ENCODE measurements around the gene CAMK2N1. TPM values are rescaled to one million over a fixed set of nuclear protein-coding genes. Genes with fewer than 3 reads are reported as not detected.
"Not testable (repeated sequence)": the region's sequence is repeated elsewhere in the genome, so short reads cannot be mapped to it uniquely, and the experiment has no call there.

The CAMK2N1 gene
- polyA plus RNA-seq, 1 donor (not counting 4 experiments of a cell fraction or from before 2014, with no cell fraction given): 46.0 TPM

DNA sequence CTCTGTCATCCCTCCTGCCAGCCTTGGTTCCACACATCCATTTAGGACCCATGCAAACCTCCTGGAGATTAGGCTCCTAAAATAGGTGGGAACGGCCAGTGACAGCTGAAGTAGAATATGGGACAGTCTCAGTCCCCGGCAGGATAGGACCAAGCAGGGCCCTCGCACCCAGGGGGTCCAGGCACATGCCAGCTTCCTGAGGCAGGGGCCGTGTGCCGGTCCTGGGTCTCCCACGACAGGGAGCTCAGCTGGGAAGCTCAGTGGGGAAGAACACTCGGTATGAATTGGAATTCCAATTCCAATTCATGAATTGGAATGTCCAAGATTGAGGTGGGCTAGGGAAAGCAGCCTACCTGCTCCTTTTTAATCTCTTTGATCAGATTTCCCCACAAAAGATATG is 12.1 kb upstream of the CAMK2N1 start:
- no peak overlapping the region for H3K4me2 ChIP-seq (ENCODE audit: control insufficient read depth, extremely low read depth, insufficient read depth, low read depth, low read length)
- no peak overlapping the region for H2AFZ ChIP-seq (ENCODE audit: control insufficient read depth, low read length)
- peaks cover 2% of the 10 kb centered on the region for H3K79me2 ChIP-seq (ENCODE audit: control insufficient read depth, insufficient read depth, low read length)
- TF ChIP-seq, protein P1, sequence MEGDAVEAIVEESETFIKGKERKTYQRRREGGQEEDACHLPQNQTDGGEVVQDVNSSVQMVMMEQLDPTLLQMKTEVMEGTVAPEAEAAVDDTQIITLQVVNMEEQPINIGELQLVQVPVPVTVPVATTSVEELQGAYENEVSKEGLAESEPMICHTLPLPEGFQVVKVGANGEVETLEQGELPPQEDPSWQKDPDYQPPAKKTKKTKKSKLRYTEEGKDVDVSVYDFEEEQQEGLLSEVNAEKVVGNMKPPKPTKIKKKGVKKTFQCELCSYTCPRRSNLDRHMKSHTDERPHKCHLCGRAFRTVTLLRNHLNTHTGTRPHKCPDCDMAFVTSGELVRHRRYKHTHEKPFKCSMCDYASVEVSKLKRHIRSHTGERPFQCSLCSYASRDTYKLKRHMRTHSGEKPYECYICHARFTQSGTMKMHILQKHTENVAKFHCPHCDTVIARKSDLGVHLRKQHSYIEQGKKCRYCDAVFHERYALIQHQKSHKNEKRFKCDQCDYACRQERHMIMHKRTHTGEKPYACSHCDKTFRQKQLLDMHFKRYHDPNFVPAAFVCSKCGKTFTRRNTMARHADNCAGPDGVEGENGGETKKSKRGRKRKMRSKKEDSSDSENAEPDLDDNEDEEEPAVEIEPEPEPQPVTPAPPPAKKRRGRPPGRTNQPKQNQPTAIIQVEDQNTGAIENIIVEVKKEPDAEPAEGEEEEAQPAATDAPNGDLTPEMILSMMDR (optimal IDR thresholded peaks at IDR 0.05 in 1 of 3, IDR thresholded peaks at IDR 0.05 in 1 of 3, conservative IDR thresholded peaks at IDR 0.05 in 1 of 3; ENCODE audit: extremely low read depth in 1 of 3, insufficient read depth in 2 of 3, low read length in 3 of 3): no peak
- no peak for TF ChIP-seq EZH2 (IDR thresholded peaks at IDR 0.05; ENCODE audit: low read length)
- H3K9me1 ChIP-seq (ENCODE audit: control insufficient read depth, extremely low read depth, insufficient read depth, low read length): no peaks in the 10 kb centered on the region
- H3K4me3 ChIP-seq (ENCODE audit: control insufficient read depth in 2 of 3, extremely low read depth in 1 of 3, insufficient read depth in 2 of 3, low read depth in 1 of 3, low read length in 3 of 3): no peak overlapping the region
- peaks cover 23 to 30% of the 10 kb centered on the region in 2 experiments for H3K36me3 ChIP-seq (ENCODE audit: control insufficient read depth in 2 of 2, extremely low read depth in 1 of 2, insufficient read depth in 2 of 2, low read length in 2 of 2)
- no peak for FAIRE-seq
- peak overlapping the region; percentile 95 for H3K27ac ChIP-seq (ENCODE audit: control insufficient read depth, insufficient read depth, low read length)
- no peaks in the 10 kb centered on the region for H4K20me1 ChIP-seq (ENCODE audit: control insufficient read depth, extremely low read depth, insufficient read depth, low read length)
- no peak overlapping the region for H3K9ac ChIP-seq (ENCODE audit: control insufficient read depth, extremely low read depth, insufficient read depth, low read length)
- no peaks in the 10 kb centered on the region for H3K9me3 ChIP-seq (ENCODE audit: control insufficient read depth, low read depth, low read length)
- dilution Hi-C loops (cut with MboI; ENCODE audit: extremely low pct_ligation_motif_present, low sequenced_read_pairs): no loop called here
- H3K27me3 ChIP-seq (ENCODE audit: control insufficient read depth, extremely low read depth, insufficient read depth, low read length): no peaks in the 10 kb centered on the region
- H3K4me1 ChIP-seq (ENCODE audit: control insufficient read depth, extremely low read depth, insufficient read depth, low read length): peaks cover 51% of the 10 kb centered on the region
- no peak for DNase-seq (ENCODE audit: low read depth, low spot score)

DNA sequence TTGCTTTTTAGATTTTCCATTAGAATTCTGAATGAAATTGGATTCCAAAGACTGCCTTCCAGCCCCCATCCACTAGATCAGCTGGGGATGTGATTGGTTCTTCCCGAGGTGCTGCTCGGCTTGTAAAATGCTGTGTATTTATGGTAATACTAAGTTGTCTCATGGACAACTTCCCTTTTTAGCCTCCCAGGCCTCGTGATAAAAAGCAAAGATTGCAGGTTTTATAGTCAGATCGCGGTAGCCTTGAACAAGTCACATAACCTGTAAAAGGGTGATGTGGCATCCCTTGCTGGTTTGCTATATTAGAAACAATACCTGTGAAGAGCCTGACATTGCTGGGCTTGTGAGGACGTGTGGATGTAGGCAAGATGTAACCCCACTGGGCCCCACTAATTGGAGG is 11.5 kb upstream of the CAMK2N1 start:
- Histone ChIP-seq H3K9ac (ENCODE audit: control insufficient read depth, extremely low read depth, insufficient read depth, low read length) (peak overlapping the region; percentile 4), H3K4me1 (ENCODE audit: control insufficient read depth, extremely low read depth, insufficient read depth, low read length) (peaks cover 51% of the 10 kb centered on the region), H2AFZ (ENCODE audit: control insufficient read depth, low read length) (no peak overlapping the region), H3K4me2 (ENCODE audit: control insufficient read depth, extremely low read depth, insufficient read depth, low read depth, low read length) (no peak overlapping the region), H3K9me1 (ENCODE audit: control insufficient read depth, extremely low read depth, insufficient read depth, low read length) (no peaks in the 10 kb centered on the region), H3K27ac (ENCODE audit: control insufficient read depth, insufficient read depth, low read length) (peak overlapping the region; percentile 95), H3K36me3 (ENCODE audit: control insufficient read depth in 2 of 2, extremely low read depth in 1 of 2, insufficient read depth in 2 of 2, low read length in 2 of 2) (peaks cover 23 to 25% of the 10 kb centered on the region in 2 experiments), H3K79me2 (ENCODE audit: control insufficient read depth, insufficient read depth, low read length) (peaks cover 2% of the 10 kb centered on the region), H3K27me3 (ENCODE audit: control insufficient read depth, extremely low read depth, insufficient read depth, low read length) (no peaks in the 10 kb centered on the region), H4K20me1 (ENCODE audit: control insufficient read depth, extremely low read depth, insufficient read depth, low read length) (no peaks in the 10 kb centered on the region), H3K4me3 (ENCODE audit: control insufficient read depth in 2 of 3, extremely low read depth in 1 of 3, insufficient read depth in 2 of 3, low read depth in 1 of 3, low read length in 3 of 3) (no peak overlapping the region), H3K9me3 (ENCODE audit: control insufficient read depth, low read depth, low read length) (no peaks in the 10 kb centered on the region)
- DNase-seq (ENCODE audit: low read depth, low spot score) (no peak), FAIRE-seq (peak; percentile 89)
- TF ChIP-seq, protein P1 (optimal IDR thresholded peaks at IDR 0.05 in 1 of 3, IDR thresholded peaks at IDR 0.05 in 1 of 3, conservative IDR thresholded peaks at IDR 0.05 in 1 of 3; ENCODE audit: extremely low read depth in 1 of 3, insufficient read depth in 2 of 3, low read length in 3 of 3): no peak
- no peak for TF ChIP-seq EZH2 (IDR thresholded peaks at IDR 0.05; ENCODE audit: low read length)
- dilution Hi-C loops (cut with MboI; ENCODE audit: extremely low pct_ligation_motif_present, low sequenced_read_pairs): no loop called here

- Histone ChIP-seq H3K4me2 (ENCODE audit: control insufficient read depth, extremely low read depth, insufficient read depth, low read depth, low read length) (peak overlapping the region; percentile 68), H3K36me3 (ENCODE audit: control insufficient read depth in 2 of 2, extremely low read depth in 1 of 2, insufficient read depth in 2 of 2, low read length in 2 of 2) (peaks cover 20 to 22% of the 10 kb centered on the region in 2 experiments), H2AFZ (ENCODE audit: control insufficient read depth, low read length) (peak overlapping the region; percentile 68), H3K4me3 (ENCODE audit: control insufficient read depth in 2 of 3, extremely low read depth in 1 of 3, insufficient read depth in 2 of 3, low read depth in 1 of 3, low read length in 3 of 3) (peak overlapping the region in 2 of 3 experiments; percentile 13 to 14), H3K4me1 (ENCODE audit: control insufficient read depth, extremely low read depth, insufficient read depth, low read length) (peaks cover 51% of the 10 kb centered on the region), H3K9ac (ENCODE audit: control insufficient read depth, extremely low read depth, insufficient read depth, low read length) (peak overlapping the region; percentile 74), H3K27ac (ENCODE audit: control insufficient read depth, insufficient read depth, low read length) (peak overlapping the region; percentile 95)
- H4K20me1 ChIP-seq (ENCODE audit: control insufficient read depth, extremely low read depth, insufficient read depth, low read length); H3K9me3 ChIP-seq (ENCODE audit: control insufficient read depth, low read depth, low read length); H3K79me2 ChIP-seq (ENCODE audit: control insufficient read depth, insufficient read depth, low read length); FAIRE-seq; dilution Hi-C loops (cut with MboI; ENCODE audit: extremely low pct_ligation_motif_present, low sequenced_read_pairs); H3K27me3 ChIP-seq (ENCODE audit: control insufficient read depth, extremely low read depth, insufficient read depth, low read length); DNase-seq (ENCODE audit: low read depth, low spot score); H3K9me1 ChIP-seq (ENCODE audit: control insufficient read depth, extremely low read depth, insufficient read depth, low read length): not testable (repeated sequence)
These were observed 10.8 kb upstream of the CAMK2N1 start for GRCh38 chr1:20496725-20497383.
